ENCODE results near the gene MCU.

DNA sequence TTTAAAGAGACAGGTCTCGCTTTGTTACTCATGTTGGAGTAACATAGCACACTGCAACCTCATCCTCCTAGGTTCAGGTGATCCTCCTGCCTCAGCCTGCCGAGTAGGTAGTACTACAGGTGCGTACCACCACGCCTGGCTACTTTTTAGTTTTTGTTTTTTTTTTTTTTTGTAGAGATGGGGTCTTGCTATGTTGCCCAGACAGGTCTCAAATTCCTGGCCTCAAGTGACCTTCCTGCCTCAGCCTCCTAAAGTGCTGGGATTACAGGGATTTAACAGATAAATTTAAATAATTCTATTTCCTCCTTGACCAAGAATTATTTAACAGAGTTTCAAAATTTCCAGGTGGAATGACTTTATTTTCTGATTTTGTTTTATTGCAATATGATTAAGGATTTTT is 104.6 kb downstream of the MCU start:
- TF ChIP-seq, protein P1, sequence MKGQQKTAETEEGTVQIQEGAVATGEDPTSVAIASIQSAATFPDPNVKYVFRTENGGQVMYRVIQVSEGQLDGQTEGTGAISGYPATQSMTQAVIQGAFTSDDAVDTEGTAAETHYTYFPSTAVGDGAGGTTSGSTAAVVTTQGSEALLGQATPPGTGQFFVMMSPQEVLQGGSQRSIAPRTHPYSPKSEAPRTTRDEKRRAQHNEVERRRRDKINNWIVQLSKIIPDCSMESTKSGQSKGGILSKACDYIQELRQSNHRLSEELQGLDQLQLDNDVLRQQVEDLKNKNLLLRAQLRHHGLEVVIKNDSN (IDR thresholded peaks at IDR 0.05; ENCODE audit: borderline replicate concordance, low read depth): no peak
- no peak for TF ChIP-seq RXRA (IDR thresholded peaks at IDR 0.05; ENCODE audit: borderline replicate concordance, low read depth)
- TF ChIP-seq, protein P2, sequence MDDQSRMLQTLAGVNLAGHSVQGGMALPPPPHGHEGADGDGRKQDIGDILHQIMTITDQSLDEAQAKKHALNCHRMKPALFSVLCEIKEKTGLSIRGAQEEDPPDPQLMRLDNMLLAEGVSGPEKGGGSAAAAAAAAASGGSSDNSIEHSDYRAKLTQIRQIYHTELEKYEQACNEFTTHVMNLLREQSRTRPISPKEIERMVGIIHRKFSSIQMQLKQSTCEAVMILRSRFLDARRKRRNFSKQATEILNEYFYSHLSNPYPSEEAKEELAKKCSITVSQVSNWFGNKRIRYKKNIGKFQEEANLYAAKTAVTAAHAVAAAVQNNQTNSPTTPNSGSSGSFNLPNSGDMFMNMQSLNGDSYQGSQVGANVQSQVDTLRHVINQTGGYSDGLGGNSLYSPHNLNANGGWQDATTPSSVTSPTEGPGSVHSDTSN (IDR thresholded peaks at IDR 0.05): no peak
- TF ChIP-seq, protein P3, sequence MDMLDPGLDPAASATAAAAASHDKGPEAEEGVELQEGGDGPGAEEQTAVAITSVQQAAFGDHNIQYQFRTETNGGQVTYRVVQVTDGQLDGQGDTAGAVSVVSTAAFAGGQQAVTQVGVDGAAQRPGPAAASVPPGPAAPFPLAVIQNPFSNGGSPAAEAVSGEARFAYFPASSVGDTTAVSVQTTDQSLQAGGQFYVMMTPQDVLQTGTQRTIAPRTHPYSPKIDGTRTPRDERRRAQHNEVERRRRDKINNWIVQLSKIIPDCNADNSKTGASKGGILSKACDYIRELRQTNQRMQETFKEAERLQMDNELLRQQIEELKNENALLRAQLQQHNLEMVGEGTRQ (IDR thresholded peaks at IDR 0.05; ENCODE audit: borderline replicate concordance, low read depth, low read length): no peak

All from SK-N-SH (cell line).